GM12875 (cell line): ENCODE data around the gene TRPC4.

ENCODE experiments used
- H3K4me3 ChIP-seq: one replicate; pipeline ENCODE4 v1.5.1; 2011; ENCODE audit warnings: low read depth, low read length, control low read depth
- TF ChIP-seq, protein P1 (sequence below): IDR thresholded peaks from 2 replicates; pipeline ENCODE4 v1.5.1; 2011; ENCODE audit warnings: low read depth, mild to moderate bottlenecking, control low read depth, inconsistent platforms, low read length, moderate library complexity, borderline replicate concordance; ENCODE audit not compliant: insufficient read depth

Gene TRPC4

DNA sequence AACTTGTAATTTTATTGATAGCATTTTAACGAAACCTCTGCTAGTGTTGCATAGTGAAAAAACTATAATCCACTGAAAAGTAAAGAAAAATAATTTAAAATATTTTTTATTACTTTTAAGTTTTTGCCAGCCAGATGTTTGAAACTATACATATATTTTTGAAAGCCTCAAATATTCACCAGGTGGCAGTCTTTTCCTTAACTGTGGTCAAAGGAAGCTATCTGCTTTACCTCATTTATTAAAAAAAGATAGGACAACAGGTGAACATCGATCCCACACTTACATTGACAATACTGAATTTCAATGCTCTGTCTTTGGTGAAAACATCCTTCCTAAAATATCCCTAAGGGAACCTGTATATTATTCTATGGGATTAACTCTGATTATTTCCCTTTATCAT, 100.5 kb downstream of the TRPC4 start:
- TF ChIP-seq, protein P1, sequence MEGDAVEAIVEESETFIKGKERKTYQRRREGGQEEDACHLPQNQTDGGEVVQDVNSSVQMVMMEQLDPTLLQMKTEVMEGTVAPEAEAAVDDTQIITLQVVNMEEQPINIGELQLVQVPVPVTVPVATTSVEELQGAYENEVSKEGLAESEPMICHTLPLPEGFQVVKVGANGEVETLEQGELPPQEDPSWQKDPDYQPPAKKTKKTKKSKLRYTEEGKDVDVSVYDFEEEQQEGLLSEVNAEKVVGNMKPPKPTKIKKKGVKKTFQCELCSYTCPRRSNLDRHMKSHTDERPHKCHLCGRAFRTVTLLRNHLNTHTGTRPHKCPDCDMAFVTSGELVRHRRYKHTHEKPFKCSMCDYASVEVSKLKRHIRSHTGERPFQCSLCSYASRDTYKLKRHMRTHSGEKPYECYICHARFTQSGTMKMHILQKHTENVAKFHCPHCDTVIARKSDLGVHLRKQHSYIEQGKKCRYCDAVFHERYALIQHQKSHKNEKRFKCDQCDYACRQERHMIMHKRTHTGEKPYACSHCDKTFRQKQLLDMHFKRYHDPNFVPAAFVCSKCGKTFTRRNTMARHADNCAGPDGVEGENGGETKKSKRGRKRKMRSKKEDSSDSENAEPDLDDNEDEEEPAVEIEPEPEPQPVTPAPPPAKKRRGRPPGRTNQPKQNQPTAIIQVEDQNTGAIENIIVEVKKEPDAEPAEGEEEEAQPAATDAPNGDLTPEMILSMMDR = no peak
- H3K4me3 ChIP-seq = no peak overlapping the region

DNA sequence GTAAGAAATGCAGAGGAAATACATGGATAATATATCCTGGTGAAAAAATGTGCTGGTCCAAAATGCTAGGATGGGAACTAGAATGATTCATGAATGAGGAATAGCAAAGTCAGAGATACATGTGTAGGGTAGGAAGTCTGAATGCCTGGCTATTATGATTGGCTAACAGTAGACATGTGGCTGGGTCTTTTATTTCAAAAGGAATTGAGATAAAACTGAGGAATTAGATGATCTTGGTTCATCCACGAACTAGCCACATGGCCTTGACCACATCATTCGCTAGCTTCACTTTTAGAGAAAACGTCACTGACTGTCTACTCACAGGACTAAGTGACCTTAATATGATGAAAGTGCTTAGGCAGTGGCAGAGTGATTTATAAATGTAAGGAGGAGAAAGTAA, 103.1 kb downstream of the TRPC4 start:
- TF ChIP-seq, protein P1 = no peak
- no peak overlapping the region for H3K4me3 ChIP-seq

DNA sequence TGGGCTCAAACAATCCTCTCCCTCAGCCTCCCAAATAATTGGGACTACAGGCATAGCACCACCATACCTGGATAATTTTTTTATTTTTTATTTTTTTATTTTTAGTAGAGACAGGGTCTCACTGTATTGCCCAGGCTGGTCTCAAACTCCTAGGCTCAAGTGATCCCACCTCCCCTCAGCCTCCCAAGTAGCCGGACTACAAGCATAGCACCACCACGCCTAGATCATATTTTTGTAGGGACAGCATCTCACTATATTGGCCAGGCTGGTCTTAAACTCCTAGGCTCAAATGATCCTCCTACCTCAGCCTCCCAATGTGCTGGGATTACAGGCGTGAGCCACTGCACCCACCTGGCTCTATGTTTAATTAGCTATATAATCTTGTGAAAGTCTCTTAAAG, 114.2 kb downstream of the TRPC4 start:
- no peak overlapping the region for H3K4me3 ChIP-seq
- TF ChIP-seq, protein P1 = no peak

DNA sequence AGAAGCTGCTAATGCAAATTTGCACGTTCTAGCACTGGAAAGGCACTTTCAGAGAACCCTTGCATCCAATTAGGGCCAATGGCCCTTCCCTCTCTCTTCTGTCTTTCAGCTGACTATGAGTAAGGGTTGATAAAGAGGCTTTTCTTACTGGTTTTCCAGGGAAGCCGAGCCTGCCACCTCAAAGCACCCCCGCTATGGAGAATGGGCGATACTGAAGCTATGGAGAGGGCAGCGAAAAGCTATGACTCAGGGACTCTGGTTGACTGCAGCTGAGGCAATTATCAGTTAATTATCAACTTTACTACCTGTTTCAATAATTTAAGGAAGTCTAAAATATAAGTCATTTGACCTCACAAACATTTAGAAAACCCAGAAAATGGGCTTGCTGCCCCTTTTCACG, 115.8 kb downstream of the TRPC4 start:
- H3K4me3 ChIP-seq = no peak overlapping the region
- TF ChIP-seq, protein P1 = no peak

DNA sequence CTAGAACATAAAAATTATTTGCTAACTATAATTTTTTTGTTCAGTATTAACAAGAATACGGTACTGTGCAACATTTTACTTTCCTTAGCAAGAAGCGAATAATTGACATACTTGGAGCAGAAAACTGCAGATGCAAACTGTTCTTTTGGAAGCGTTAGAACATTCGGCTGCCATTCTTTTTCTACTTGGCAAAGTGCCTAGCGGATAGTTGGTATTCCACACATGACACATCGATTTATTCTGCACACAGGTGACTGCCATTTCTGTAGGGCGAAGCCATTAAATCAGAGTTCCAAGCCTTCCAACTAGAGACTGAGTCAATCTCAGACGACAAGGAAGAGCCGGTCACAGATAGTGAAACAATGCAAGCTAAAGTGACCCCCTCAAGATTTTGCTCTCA, 117.4 kb downstream of the TRPC4 start:
- no peak overlapping the region for H3K4me3 ChIP-seq
- TF ChIP-seq, protein P1 = no peak

DNA sequence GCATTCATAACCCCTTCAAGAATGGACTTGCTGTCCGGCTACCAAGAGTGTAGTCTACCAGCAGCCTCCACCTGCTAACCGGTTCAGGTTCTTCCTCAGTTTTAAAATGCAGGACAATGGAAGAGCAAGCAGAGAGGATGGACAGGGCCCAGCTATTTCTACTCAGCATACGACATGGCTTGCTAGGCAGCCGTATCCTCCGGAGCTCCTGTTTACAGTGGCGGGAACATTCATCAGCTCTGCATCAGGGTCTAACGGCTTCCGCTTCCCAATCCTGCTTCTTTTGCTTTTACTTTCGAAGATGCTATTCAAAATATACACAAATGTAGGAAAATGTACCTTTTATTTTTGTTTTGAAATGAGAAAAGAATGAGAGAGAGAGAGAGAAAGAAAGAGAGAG, 118.5 kb downstream of the TRPC4 start:
- no peak overlapping the region for H3K4me3 ChIP-seq
- TF ChIP-seq, protein P1 = no peak

DNA sequence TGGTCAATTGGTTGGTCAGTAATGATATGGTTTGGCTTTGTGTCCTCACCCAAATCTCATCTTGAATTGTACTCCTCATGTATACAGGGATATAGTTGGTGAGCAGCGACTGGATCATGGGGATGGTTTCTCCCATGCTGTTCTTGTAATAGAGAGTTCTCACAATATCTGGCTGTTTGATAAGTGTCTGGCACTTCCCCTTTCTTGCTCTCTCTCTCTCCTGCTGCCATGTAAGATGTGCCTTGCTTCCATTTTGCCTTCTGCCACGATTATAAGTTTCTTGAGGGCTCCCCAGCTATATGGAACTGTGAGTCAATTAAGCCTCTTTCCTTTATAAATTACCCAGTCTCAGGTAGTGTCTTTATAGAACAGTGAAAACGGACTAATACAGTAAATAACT, 120.7 kb downstream of the TRPC4 start:
- TF ChIP-seq, protein P1 = no peak
- H3K4me3 ChIP-seq = no peak overlapping the region
